ENCODE results near the gene SETDB1.

Gene SETDB1

GRCh38 chr1:151010346-151010726, 84.2 kb downstream of the SETDB1 start:
- H3K4me3 ChIP-seq (ENCODE audit: low read depth, low read length), result no peak overlapping the region
- TF ChIP-seq CTCF (IDR thresholded peaks at IDR 0.05; ENCODE audit: borderline replicate concordance, insufficient read depth, low read depth, low read length), result no peak

GRCh38 chr1:151011154-151011850, 85.1 kb downstream of the SETDB1 start:
- no peak for TF ChIP-seq CTCF (IDR thresholded peaks at IDR 0.05; ENCODE audit: borderline replicate concordance, insufficient read depth, low read depth, low read length)

GRCh38 chr1:151012684-151013471, 86.7 kb downstream of the SETDB1 start:
- no peak overlapping the region for H3K4me3 ChIP-seq (ENCODE audit: low read depth, low read length)
- no peak for TF ChIP-seq CTCF (IDR thresholded peaks at IDR 0.05; ENCODE audit: borderline replicate concordance, insufficient read depth, low read depth, low read length)

More at GRCh38 chr1:151011154-151011850, 85.1 kb downstream of the SETDB1 start:
- no peak overlapping the region for H3K4me3 ChIP-seq (ENCODE audit: low read depth, low read length)

GRCh38 chr1:151013518-151013917, 87.4 kb downstream of the SETDB1 start:
- TF ChIP-seq CTCF (IDR thresholded peaks at IDR 0.05; ENCODE audit: borderline replicate concordance, insufficient read depth, low read depth, low read length), result no peak
- no peak overlapping the region for H3K4me3 ChIP-seq (ENCODE audit: low read depth, low read length)
